HG03097 (cell line): ENCODE measurements around the gene ACO1.

ENCODE experiments used
- ATAC-seq: cut with Tn5 transposase; IDR thresholded peaks from one replicate; pipeline ENCODE4 v1.9.1; 2021; ENCODE audit not compliant: unreplicated experiment, low FRiP score

The ACO1 gene

GRCh38 chr9:32380944-32381343 lies 3.5 kb upstream of the ACO1 start:
- no peak for ATAC-seq

DNA sequence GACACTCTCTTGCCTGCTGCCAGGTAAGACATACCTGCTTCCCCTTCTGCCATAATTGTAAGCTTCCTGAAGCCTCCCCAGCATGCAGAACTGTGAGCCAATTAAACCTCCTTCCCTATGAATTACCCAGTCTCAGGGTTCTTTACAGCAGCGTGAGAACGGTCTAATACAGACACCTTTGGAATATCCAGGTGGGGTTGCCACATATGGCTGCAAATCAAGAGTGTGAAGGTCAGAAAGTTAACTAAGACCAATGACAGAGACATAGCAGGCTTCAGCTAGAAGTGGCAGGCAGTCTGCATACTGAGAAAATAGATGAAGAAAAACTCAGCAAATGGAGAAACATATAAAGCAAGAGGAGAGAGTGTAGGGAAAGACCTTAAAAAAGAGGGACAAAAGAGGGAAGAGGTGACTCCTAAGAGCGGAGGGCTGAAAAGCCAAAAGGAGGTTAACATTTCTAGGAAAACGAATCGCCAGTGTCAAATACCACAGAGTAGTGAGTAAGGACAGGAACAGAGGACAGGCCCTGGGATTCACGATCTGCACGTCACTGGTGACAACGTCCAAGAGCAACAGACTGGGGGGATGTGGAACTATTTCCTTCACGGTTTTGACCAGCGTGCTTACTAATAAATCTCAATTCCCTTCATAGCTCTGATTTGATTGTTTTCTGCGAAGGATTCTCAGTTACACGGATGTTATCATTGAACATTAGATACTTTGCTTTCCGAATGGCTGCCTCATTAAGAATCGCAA lies 1.7 kb upstream of the ACO1 start:
- ATAC-seq, result no peak

DNA sequence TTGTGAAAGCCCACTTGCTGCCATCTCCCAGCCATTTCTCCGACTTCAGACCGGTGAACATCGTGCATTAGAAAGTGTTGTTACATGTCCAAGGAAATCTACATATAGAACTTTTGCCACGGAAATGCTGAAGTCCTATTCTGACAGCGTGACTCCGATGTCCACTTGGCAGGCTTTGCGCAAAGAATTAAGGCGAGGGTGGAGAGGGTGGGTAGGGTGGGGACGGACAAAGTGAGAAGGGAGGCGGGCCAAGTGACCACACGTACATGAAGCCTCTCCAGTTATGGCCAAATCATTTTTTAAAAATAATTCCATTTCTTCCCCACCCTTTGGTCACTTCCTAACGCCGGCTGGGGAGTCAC lies 460 bp upstream of the ACO1 start:
- no peak for ATAC-seq

DNA sequence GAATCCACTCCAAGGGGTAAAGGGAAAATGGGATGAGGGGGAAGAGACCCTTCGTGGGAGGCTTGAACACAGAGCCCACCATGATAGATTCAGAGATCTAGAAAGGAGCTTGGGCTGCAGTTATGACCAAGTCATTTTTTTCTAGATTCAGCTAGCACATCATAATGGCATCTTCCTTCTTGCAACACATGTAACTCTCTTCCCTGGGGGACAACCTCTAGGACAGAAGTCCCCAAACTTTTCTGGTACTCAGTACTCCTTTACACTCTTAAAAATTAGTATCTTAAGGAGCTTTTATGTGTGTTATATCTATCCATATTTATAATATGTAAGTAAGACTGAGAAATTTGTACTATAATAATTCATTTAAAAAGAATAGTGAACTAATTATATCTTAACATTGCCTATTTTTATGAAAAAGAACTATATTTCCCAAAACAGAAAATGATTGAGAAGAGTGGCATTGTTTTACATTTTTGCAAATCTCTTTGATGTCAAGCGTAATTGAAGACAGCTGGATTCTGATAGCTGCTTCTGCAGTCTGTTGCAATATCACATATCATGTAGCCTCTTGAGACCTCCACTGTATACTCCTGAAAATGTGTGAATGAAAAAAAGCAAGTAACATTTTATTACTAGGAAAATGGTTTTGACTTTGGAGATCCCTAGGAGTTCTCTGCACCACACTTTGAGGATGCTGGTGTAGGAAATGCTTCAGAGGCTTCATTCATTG lies 875 bp downstream of the ACO1 start:
- no peak for ATAC-seq

GRCh38 chr9:32385885-32386283 lies 1.4 kb downstream of the ACO1 start:
- ATAC-seq, result no peak

GRCh38 chr9:32387256-32387655 lies 2.8 kb downstream of the ACO1 start:
- ATAC-seq, result no peak

- ATAC-seq, result no peak
These were observed 4.9 kb downstream of the ACO1 start for GRCh38 chr9:32389365-32389764.

GRCh38 chr9:32393911-32394310 lies 9.5 kb downstream of the ACO1 start:
- no peak for ATAC-seq

DNA sequence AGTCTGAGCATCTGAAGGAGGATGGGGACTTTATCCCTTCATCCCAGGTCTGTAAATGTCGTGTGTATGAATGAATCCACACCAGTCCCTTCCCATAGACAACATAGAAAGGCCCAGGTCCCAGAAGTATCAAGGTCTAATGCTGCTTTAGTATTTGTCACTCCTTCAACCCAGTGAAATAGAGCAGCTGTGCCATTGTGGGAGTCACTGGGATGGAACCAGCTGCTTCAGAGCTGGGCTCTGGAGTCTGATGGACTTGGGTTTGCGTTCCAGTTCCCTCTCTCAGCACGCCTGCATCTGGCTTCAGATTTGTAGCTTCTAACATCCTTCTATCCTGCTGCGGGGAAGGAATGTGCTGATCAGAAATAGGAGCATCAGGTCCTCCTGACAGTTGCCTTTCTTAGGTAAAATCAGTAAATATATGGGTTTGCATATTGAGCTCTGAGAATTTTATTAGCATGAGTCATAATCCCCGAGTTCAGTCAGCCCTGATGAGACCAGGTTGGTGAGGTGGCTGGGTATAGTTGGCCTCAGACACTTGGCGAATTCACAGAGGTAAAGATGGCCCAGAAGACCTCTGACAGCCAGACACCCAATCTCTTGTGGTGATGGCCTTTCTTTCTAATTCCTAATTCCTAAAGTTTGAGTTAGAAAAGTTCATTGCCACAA lies 10.1 kb downstream of the ACO1 start:
- ATAC-seq, result no peak

GRCh38 chr9:32395510-32396216 lies 11.2 kb downstream of the ACO1 start:
- no peak for ATAC-seq

- no peak for ATAC-seq
These were observed 13.8 kb downstream of the ACO1 start for GRCh38 chr9:32398207-32398606.

DNA sequence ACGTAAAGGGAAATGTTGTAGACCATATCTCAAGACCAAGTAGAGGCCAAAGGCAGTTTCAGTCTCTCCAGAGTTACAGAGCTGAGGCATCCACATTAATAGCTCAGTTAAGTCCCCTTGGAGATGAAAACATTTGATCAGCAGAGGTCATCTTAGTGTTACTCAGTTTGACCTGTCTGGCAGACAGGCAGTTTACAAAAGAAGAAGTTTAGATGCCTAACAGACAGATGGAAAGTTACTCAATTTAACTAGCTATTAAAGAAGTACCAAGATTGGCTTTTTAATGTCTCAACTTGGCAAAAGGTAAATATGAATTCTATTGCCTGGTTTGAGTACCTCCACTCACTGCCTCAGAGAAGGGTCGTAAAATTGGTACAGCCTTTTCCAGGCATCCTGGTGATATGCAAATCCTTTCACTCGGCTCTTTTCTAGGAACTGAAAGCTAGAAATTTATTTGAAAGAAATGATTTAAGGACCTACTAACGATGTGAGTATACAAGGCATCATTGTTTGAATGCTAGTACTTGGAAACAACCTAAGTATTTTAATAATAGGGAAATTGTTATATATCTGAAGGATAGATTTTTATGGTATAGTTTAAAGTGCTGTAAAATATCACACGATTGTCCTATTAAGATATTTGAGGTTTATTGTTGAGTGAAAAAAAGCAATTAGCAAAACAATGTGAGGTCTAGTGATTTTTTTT lies 14.8 kb downstream of the ACO1 start:
- no peak for ATAC-seq

DNA sequence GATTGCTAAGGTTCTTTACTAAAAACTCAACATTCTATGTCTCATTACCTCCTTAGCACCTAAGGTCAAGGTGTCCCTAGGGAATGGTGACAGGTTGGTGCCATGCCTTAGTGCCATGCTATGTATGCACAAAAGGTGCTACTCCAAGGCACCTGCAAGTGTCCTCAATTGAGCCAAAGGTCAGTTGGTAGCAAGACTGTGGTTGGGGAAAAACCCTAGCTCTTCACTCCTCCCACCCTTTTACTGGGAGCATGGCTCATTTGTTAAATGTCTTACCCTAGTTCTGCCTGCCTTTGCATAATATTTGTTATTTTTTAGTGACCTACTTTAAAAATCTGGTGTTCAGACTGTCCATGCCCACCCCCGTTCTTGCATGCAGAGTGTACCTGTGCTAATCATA lies 17.0 kb downstream of the ACO1 start:
- no peak for ATAC-seq

DNA sequence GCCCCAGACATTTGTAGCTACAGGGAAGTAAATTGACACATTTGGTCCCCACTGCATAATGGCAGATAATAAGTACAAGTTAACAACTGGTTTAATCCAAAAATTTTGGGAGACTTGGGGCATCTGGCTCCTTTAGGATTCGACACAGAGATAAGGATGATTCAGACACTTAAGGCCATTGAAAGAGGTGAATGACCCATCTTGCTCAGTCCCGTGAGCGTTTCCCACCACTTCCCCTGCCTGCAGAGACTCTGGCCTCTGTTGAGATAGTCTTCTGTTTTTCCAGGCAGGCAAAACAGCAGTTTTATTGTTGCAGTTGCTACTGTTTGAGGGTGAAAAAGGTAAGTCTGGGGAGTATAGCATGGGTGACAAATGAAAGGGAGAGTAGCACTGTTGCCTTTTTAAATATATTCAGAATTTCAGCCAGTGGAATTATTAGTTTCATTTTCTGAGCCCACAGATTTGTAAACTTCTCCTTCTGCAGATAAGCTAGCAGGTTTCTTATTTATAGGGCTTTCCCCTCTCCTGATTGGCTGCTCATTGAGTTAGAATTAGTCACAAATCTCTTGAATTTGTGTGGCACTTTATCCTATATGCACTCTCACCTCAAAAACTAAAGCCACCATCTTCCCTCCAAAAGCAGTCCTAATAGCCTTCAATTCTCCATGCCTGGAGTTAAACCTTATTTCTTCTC lies 19.3 kb downstream of the ACO1 start:
- ATAC-seq, result no peak

GRCh38 chr9:32404402-32404801 lies 20.0 kb downstream of the ACO1 start:
- ATAC-seq, result no peak

- no peak for ATAC-seq
These were observed 20.4 kb downstream of the ACO1 start for GRCh38 chr9:32404856-32405255.

DNA sequence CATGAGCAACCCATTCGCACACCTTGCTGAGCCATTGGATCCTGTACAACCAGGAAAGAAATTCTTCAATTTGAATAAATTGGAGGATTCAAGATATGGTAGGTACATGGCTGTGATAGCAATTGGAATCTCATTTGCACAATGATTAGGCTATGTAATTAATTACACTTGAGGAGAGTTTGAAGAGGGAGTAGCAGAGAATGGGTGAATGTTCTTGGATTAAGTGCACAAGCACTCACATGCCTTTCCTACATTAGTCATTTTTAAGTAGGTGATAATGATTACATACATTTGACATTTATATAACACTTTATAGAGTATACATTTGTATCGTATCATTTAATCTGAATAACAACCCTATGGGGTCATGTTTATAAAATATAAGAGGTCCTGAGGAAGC lies 21.1 kb downstream of the ACO1 start:
- ATAC-seq, result no peak

- no peak for ATAC-seq
These were observed 21.6 kb downstream of the ACO1 start for GRCh38 chr9:32406046-32406445.

- no peak for ATAC-seq
These were observed 27.3 kb downstream of the ACO1 start for GRCh38 chr9:32411753-32412152.

DNA sequence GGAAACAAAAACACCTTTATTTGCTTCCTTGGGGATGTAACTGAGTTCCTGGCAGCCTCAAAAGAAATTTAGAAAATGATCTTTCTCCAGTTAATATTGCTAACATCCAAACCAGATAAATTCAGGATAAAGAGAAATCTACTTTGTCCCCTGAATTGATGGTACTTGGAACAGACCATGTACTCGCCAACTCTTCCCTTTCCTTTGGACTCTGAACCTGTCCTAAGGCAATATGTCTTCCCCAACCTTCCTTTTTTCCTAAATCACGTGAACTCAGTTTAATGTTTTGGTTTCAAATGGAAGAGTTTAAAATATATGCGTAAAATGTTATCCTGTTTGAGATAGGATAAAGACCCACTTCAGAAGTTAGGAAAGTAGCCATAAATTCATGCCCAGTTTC lies 28.0 kb downstream of the ACO1 start:
- ATAC-seq, result no peak
